ENCODE results near the gene MAS1. TPM values are rescaled to one million over a fixed set of nuclear protein-coding genes. Genes with fewer than 3 reads are reported as not detected.
"Not testable (repeated sequence)": the region's sequence is repeated elsewhere in the genome, so short reads cannot be mapped to it uniquely, and the experiment has no call there.

Gene MAS1
- total RNA-seq, result not detected
- long read RNA-seq, result 0 reads

DNA sequence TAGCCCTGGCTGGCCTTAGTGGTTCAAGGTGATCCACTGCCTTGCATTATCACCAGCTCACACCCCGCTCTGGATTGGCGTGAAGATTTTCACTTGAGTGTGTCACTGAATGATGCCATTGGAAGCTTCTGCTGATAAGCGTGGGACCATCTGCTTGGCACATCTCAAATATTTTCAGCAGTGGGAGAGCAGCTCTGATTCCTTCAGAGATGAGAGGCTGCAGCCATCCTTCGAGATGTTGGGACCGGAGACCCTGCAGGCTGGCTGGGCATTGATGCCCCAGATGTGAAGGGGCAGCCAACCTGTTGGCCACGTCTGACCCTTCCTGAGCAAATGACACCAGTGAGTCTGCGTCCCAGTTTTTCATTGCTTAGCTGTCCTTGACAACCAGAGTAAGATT, at the start of gene MAS1:
Gene MAS1, plus strand, starts transcription at position 197 of the 400 bp plus-strand sequence. CDS start 15,968 bp downstream, outside the sequence.
- H3K36me3 ChIP-seq, result no peaks in the 10 kb centered on the region
- DNase-seq, result no peak
- no peak within 1 kb of the TSS for H3K4me3 ChIP-seq
- no peak for ATAC-seq
- no peaks in the 10 kb centered on the region for H3K4me1 ChIP-seq
- H3K27me3 ChIP-seq (ENCODE audit: low read depth), result peaks cover 25% of the 10 kb centered on the region
- H3K27ac ChIP-seq, result no peak within 1 kb of the TSS
- TF ChIP-seq, protein P1, sequence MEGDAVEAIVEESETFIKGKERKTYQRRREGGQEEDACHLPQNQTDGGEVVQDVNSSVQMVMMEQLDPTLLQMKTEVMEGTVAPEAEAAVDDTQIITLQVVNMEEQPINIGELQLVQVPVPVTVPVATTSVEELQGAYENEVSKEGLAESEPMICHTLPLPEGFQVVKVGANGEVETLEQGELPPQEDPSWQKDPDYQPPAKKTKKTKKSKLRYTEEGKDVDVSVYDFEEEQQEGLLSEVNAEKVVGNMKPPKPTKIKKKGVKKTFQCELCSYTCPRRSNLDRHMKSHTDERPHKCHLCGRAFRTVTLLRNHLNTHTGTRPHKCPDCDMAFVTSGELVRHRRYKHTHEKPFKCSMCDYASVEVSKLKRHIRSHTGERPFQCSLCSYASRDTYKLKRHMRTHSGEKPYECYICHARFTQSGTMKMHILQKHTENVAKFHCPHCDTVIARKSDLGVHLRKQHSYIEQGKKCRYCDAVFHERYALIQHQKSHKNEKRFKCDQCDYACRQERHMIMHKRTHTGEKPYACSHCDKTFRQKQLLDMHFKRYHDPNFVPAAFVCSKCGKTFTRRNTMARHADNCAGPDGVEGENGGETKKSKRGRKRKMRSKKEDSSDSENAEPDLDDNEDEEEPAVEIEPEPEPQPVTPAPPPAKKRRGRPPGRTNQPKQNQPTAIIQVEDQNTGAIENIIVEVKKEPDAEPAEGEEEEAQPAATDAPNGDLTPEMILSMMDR (IDR thresholded peaks at IDR 0.05), result no peak
- intact Hi-C loops (cut with DNase I), result no loop called here
- no peaks in the 10 kb centered on the region for H3K9me3 ChIP-seq

GRCh38 chr6:159842035-159842434, 48.8 kb upstream of the MAS1 start:
- DNase-seq, result no peak
- ATAC-seq, result no peak
- TF ChIP-seq, protein P1 (IDR thresholded peaks at IDR 0.05), result peak; percentile 13

DNA sequence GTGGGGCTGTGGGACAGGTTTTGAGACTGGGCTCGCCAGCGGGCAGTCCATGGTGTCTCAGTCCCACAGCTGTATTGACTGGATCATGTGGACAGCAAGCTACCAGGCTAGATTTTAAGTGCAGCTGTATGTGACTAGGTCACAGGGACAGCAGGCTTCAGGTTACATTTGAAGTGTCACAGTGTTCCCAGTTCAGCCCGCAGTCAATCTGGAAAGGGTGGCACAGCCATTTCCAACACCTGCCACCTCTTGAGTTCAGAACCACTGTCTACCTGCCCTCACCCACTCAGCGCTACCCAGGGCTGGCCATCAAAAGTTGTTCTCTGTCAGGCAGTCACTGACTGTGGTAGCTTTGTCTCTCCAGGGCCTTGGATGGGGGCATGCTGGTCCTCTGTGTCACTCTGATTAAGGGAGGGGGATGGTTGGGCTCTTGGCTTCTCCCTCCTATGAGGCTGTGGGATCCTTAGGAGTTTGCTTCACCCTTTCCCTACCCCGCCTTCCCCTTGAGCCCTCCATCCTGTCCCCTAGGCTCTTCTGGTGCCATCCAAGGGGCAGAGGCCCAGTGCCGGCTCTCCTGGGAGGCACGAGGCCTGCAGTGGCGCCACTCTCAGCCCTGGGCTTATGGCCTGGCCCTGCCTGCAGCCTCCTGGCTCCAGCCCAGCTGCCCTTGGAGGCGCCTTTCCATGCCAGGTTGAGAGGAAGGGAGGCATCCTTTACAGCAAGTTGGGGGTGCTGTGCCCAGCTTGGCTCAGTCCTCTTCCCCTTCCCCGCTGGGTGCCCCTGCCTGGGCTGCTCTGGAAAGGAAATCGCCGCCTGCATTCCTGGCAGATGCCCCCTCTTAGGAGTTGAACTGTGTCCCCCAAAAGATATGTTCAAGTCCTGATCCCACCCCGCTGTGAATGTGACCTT, 45.8 kb upstream of the MAS1 start:
- TF ChIP-seq, protein P1 (IDR thresholded peaks at IDR 0.05), result no peak
- ATAC-seq (peak in 1 of 2 donors; percentile 43), DNase-seq (no peak)
- Histone ChIP-seq H3K36me3 (no peaks in the 10 kb centered on the region), H3K4me3 (no peak overlapping the region), H3K4me1 (no peaks in the 10 kb centered on the region), H3K27ac (no peak overlapping the region), H3K27me3 (ENCODE audit: low read depth) (no peaks in the 10 kb centered on the region), H3K9me3 (no peaks in the 10 kb centered on the region)
- intact Hi-C loops (cut with DNase I), result no loop called here

More at GRCh38 chr6:159842035-159842434, 48.8 kb upstream of the MAS1 start:
- Histone ChIP-seq H3K4me1 (no peaks in the 10 kb centered on the region), H3K27ac (no peak overlapping the region), H3K4me3 (no peak overlapping the region), H3K36me3 (no peaks in the 10 kb centered on the region), H3K9me3 (no peaks in the 10 kb centered on the region), H3K27me3 (ENCODE audit: low read depth) (no peaks in the 10 kb centered on the region)
- intact Hi-C loops (cut with DNase I), result no loop called here

DNA sequence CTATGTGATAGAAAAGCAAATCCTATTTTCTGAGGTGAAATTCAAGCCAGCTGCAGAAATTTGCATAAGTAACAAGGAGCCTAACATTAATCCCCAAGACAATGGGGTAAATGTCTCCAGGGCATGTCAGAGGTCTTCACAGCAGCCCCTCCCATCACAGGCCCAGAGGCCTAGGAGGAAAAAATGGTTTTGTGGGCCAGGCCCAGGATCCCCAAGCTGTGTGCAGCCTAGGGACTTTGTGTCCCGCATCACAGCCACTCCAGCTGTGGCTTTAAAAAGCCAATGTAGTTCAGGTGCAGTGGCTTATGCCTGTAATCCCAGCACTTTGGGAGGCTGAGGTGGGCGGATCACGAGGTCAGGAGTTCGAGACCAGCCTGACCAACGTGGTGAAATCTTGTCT, 42.2 kb upstream of the MAS1 start:
- H3K27me3 ChIP-seq (ENCODE audit: low read depth); H3K9me3 ChIP-seq; H3K4me1 ChIP-seq; DNase-seq; H3K36me3 ChIP-seq; intact Hi-C loops (cut with DNase I); H3K4me3 ChIP-seq; ATAC-seq; H3K27ac ChIP-seq: not testable (repeated sequence)

GRCh38 chr6:159849851-159850250, 40.9 kb upstream of the MAS1 start:
- H3K4me3 ChIP-seq; H3K36me3 ChIP-seq; DNase-seq; ATAC-seq; H3K27ac ChIP-seq; H3K27me3 ChIP-seq (ENCODE audit: low read depth); H3K9me3 ChIP-seq; intact Hi-C loops (cut with DNase I); H3K4me1 ChIP-seq: not testable (repeated sequence)

- peak in 1 of 2 donors; percentile 36 for ATAC-seq
- Histone ChIP-seq H3K4me1 (no peaks in the 10 kb centered on the region), H3K27ac (no peak overlapping the region), H3K36me3 (no peaks in the 10 kb centered on the region), H3K4me3 (no peak overlapping the region), H3K9me3 (no peaks in the 10 kb centered on the region), H3K27me3 (ENCODE audit: low read depth) (no peaks in the 10 kb centered on the region)
- no peak for DNase-seq
- TF ChIP-seq, protein P1 (IDR thresholded peaks at IDR 0.05), result no peak
- intact Hi-C loops (cut with DNase I), result no loop called here
Measured at GRCh38 chr6:159852877-159853276, 37.9 kb upstream of the MAS1 start.

Measured in lower lobe of right lung (tissue), 2 donors.